Measurements from ENCODE around the gene OSTF1.
A peak's percentile ranks its signal among the peaks of the same experiment; 100 is the strongest.

OSTF1 gene

GRCh38 chr9:75086541-75087288, 1.6 kb upstream of the OSTF1 start:
- no peak for DNase-seq

- peak; percentile 40 for DNase-seq
Observed at GRCh38 chr9:75087289-75087823, 958 bp upstream of the OSTF1 start.

- DNase-seq, result peak; percentile 61
Observed at GRCh38 chr9:75088646-75089372, 495 bp downstream of the OSTF1 start.

- no peak for DNase-seq
Observed at GRCh38 chr9:75089373-75089766, 1.1 kb downstream of the OSTF1 start.

- DNase-seq, result no peak
Observed at GRCh38 chr9:75090579-75090978, 2.3 kb downstream of the OSTF1 start.

GRCh38 chr9:75092766-75093165, 4.5 kb downstream of the OSTF1 start:
- DNase-seq, result no peak

GRCh38 chr9:75096796-75097195, 8.5 kb downstream of the OSTF1 start:
- no peak for DNase-seq

GRCh38 chr9:75101004-75101588, 12.8 kb downstream of the OSTF1 start:
- DNase-seq, result no peak

GRCh38 chr9:75102177-75102790, 14.0 kb downstream of the OSTF1 start:
- DNase-seq, result no peak

GRCh38 chr9:75104607-75105006, 16.3 kb downstream of the OSTF1 start:
- no peak for DNase-seq

- no peak for DNase-seq
Observed at GRCh38 chr9:75105019-75105540, 16.8 kb downstream of the OSTF1 start.

GRCh38 chr9:75105841-75106240, 17.5 kb downstream of the OSTF1 start:
- no peak for DNase-seq

GRCh38 chr9:75106857-75107256, 18.5 kb downstream of the OSTF1 start:
- DNase-seq, result no peak

GRCh38 chr9:75108571-75108970, 20.3 kb downstream of the OSTF1 start:
- DNase-seq, result no peak

- DNase-seq, result no peak
Observed at GRCh38 chr9:75109210-75109839, 21.0 kb downstream of the OSTF1 start.

- no peak for DNase-seq
Observed at GRCh38 chr9:75111019-75111622, 22.8 kb downstream of the OSTF1 start.

GRCh38 chr9:75112789-75113188, 24.5 kb downstream of the OSTF1 start:
- no peak for DNase-seq

GRCh38 chr9:75116306-75116705, 28.0 kb downstream of the OSTF1 start:
- no peak for DNase-seq

- no peak for DNase-seq
Observed at GRCh38 chr9:75117564-75117963, 29.2 kb downstream of the OSTF1 start.

- DNase-seq, result no peak
Observed at GRCh38 chr9:75120686-75121085, 32.4 kb downstream of the OSTF1 start.

GRCh38 chr9:75121914-75122558, 33.7 kb downstream of the OSTF1 start:
- DNase-seq, result no peak

- no peak for DNase-seq
Observed at GRCh38 chr9:75123696-75124095, 35.4 kb downstream of the OSTF1 start.
